Stomach (tissue), 4 donors: ENCODE data around the gene SLFN12L.
A peak's percentile ranks its signal among the peaks of the same experiment; 100 is the strongest.

ENCODE experiments used
- CTCF ChIP-seq, 7 experiments: fragments of 450-650 bp in 4 of 7; fragments of 200-600 bp in 3 of 7; sonication (generic) in 3 of 7; IDR thresholded peaks; one replicate each; pipeline ENCODE4 v1.5.1; 2016 to 2019; ENCODE audit warnings: antibody characterized with exemption in 7 of 7, control low read depth in 2 of 7, mild to moderate bottlenecking in 1 of 7
- EP300 ChIP-seq: sonication (generic); formaldehyde crosslinking; IDR thresholded peaks from one replicate; pipeline ENCODE4 v1.6.1; 2017; ENCODE audit warnings: antibody characterized with exemption
- POLR2A ChIP-seq, 4 donors: fragments of 450-650 bp; IDR thresholded peaks; one replicate each; pipeline ENCODE4 v1.6.1; 2016; ENCODE audit warnings: antibody characterized with exemption in 4 of 4, control low read depth in 2 of 4, mild to moderate bottlenecking in 1 of 4, moderate library complexity in 1 of 4
- POLR2AphosphoS5 ChIP-seq, 3 donors: sonication (generic); formaldehyde crosslinking; IDR thresholded peaks; one replicate each; pipeline ENCODE4 v1.6.1; 2016; ENCODE audit warnings: antibody characterized with exemption in 3 of 3

GRCh38 chr17:35433075-35433894 lies 104.2 kb downstream of the SLFN12L start:
- no peak for TF ChIP-seq POLR2A (IDR thresholded peaks at IDR 0.05)
- peak in 1 of 3 donors; percentile 62 for TF ChIP-seq POLR2AphosphoS5 (IDR thresholded peaks at IDR 0.05)
- TF ChIP-seq CTCF (IDR thresholded peaks at IDR 0.05) = peak in 1 of 7 experiments; percentile 6
- no peak for TF ChIP-seq EP300
